BE2C (cell line): ENCODE data around the gene LDB2.

Experiments used
- DNase-seq: peaks from one replicate; pipeline ENCODE4 v3.0.0-alpha.2; 2020
- H3K27me3 ChIP-seq: fragments of 250-450 bp; sonication (Bioruptor Pico); 2 replicates; pipeline ENCODE4 v1.5.1; 2020; ENCODE audit warnings: mild to moderate bottlenecking
- H3K36me3 ChIP-seq: fragments of 250-450 bp; sonication (Bioruptor Pico); 2 replicates; pipeline ENCODE4 v1.5.1; 2020; ENCODE audit warnings: mild to moderate bottlenecking
- H3K4me1 ChIP-seq: fragments of 250-450 bp; sonication (Bioruptor Pico); 2 replicates; pipeline ENCODE4 v1.5.1; 2020
- H3K4me3 ChIP-seq: 2 replicates; pipeline ENCODE4 v1.5.1; 2011; ENCODE audit warnings: low read depth, low read length
- H3K9me3 ChIP-seq: fragments of 250-450 bp; sonication (Bioruptor Pico); 2 replicates; pipeline ENCODE4 v1.5.1; 2020
- CTCF ChIP-seq: IDR thresholded peaks from 2 replicates; pipeline ENCODE4 v1.5.1; 2012; ENCODE audit warnings: mild to moderate bottlenecking, low read depth, low read length

The LDB2 gene

GRCh38 chr4:16608611-16609125, 289.8 kb downstream of the LDB2 start:
- H3K9me3 ChIP-seq: no peaks in the 10 kb centered on the region
- no peaks in the 10 kb centered on the region for H3K27me3 ChIP-seq
- H3K4me1 ChIP-seq: peaks cover 3% of the 10 kb centered on the region; the same call in 1 of the 2 replicates
- H3K4me3 ChIP-seq: no peak overlapping the region
- no peak for TF ChIP-seq CTCF
- H3K36me3 ChIP-seq: no peaks in the 10 kb centered on the region
- no peak for DNase-seq

GRCh38 chr4:16608123-16608522, 290.3 kb downstream of the LDB2 start:
- no peaks in the 10 kb centered on the region for H3K36me3 ChIP-seq
- DNase-seq: no peak

GRCh38 chr4:16607241-16608066, 291.0 kb downstream of the LDB2 start:
- no peak for DNase-seq
- Histone ChIP-seq H3K4me3 (no peak overlapping the region), H3K4me1 (peaks cover 3% of the 10 kb centered on the region; the same call in 1 of the 2 replicates), H3K36me3 (no peaks in the 10 kb centered on the region), H3K27me3 (no peaks in the 10 kb centered on the region), H3K9me3 (no peaks in the 10 kb centered on the region)
- TF ChIP-seq CTCF: no peak

More at GRCh38 chr4:16608123-16608522, 290.3 kb downstream of the LDB2 start:
- TF ChIP-seq CTCF: no peak
- H3K9me3 ChIP-seq: no peaks in the 10 kb centered on the region
- H3K27me3 ChIP-seq: no peaks in the 10 kb centered on the region
- H3K4me1 ChIP-seq: peaks cover 3% of the 10 kb centered on the region; the same call in 1 of the 2 replicates
- no peak overlapping the region for H3K4me3 ChIP-seq

GRCh38 chr4:16606691-16607090, 291.8 kb downstream of the LDB2 start:
- no peaks in the 10 kb centered on the region for H3K36me3 ChIP-seq
- H3K4me3 ChIP-seq: no peak overlapping the region
- TF ChIP-seq CTCF: no peak
- no peaks in the 10 kb centered on the region for H3K9me3 ChIP-seq
- no peaks in the 10 kb centered on the region for H3K27me3 ChIP-seq
- peaks cover 3% of the 10 kb centered on the region; the same call in 1 of the 2 replicates for H3K4me1 ChIP-seq
- no peak for DNase-seq

- DNase-seq: no peak
- Histone ChIP-seq H3K4me1 (peaks cover 3% of the 10 kb centered on the region; the same call in 1 of the 2 replicates), H3K4me3 (no peak overlapping the region), H3K9me3 (no peaks in the 10 kb centered on the region), H3K27me3 (no peaks in the 10 kb centered on the region), H3K36me3 (no peaks in the 10 kb centered on the region)
- no peak for TF ChIP-seq CTCF
Observed at GRCh38 chr4:16603178-16603577, 295.3 kb downstream of the LDB2 start.
